ENCODE measurements around the gene AP3S2. TPM values are rescaled to one million over a fixed set of nuclear protein-coding genes. Genes with fewer than 3 reads are reported as not detected.
A peak's percentile ranks its signal among the peaks of the same experiment; 100 is the strongest.

The AP3S2 gene
- total and polyA plus RNA-seq, 2 of the 4 experiments (the other 2 are of a cell fraction): 12.6 to 34.1 TPM

- H3K79me1 ChIP-seq (ENCODE audit: low read depth in 1 of 2, low read length in 2 of 2): peaks cover 2 to 63% of the 10 kb centered on the region in 2 experiments; a peak in 3 of 4 replicates
- H3K27ac ChIP-seq (ENCODE audit: insufficient read depth, low read length): no peak overlapping the region
- no peak overlapping the region for H3K4me3 ChIP-seq (ENCODE audit: insufficient read depth, low read depth, low read length)
- WGBS, 2 experiments (ENCODE audit: extremely low coverage in 2 of 2, insufficient read length in 1 of 2): 80% methylated on average over 1 of the region's 8 CpGs; no CpG with 5 or more reads in 1 of the 2 experiments
- no peak overlapping the region for H2BK20ac ChIP-seq (ENCODE audit: low read depth, low read length)
- no peak overlapping the region for H3K56ac ChIP-seq (ENCODE audit: extremely low read depth, insufficient read depth, low read length)
- no peak overlapping the region for H4K91ac ChIP-seq (ENCODE audit: insufficient read depth, low read depth, low read length)
- H3K27me3 ChIP-seq (ENCODE audit: control insufficient read depth, insufficient read depth, low read length): no peaks in the 10 kb centered on the region
- ChIA-PET CTCF (no interaction called here), POLR2A (ENCODE audit: unreplicated experiment) (no interaction called here)
- no peak overlapping the region for H2BK120ac ChIP-seq (ENCODE audit: low read depth, low read length)
- intact Hi-C loops (cut with micrococcal nuclease): no loop called here
- peaks cover 3% of the 10 kb centered on the region for H3K9me3 ChIP-seq (ENCODE audit: control insufficient read depth, insufficient read depth, low read length)
- TF ChIP-seq CTCF (conservative IDR thresholded peaks at IDR 0.05; ENCODE audit: low read depth, low read length): no peak
- TF ChIP-seq USF2 (IDR thresholded peaks at IDR 0.05; ENCODE audit: low read depth, low read length): no peak
- no peak for TF ChIP-seq POLR2A (IDR thresholded peaks at IDR 0.05; ENCODE audit: low read depth, low read length)
- no peak for TF ChIP-seq RCOR1 (IDR thresholded peaks at IDR 0.05; ENCODE audit: insufficient replicate concordance, low read length)
- no peak for TF ChIP-seq FOS (IDR thresholded peaks at IDR 0.05; ENCODE audit: low read depth, low read length)
- no peak for TF ChIP-seq RAD21 (IDR thresholded peaks at IDR 0.05; ENCODE audit: low read length)
- TF ChIP-seq ELK1 (IDR thresholded peaks at IDR 0.05; ENCODE audit: borderline replicate concordance, low read depth, low read length): no peak
- in situ Hi-C loops (cut with MboI; ENCODE audit: low sequenced_read_pairs): no loop called here
- dilution Hi-C loops (cut with HindIII; ENCODE audit: low sequenced_read_pairs, unreplicated experiment): no loop called here
- H3K9ac ChIP-seq (ENCODE audit: low read depth, low read length): no peak overlapping the region
- H4K5ac ChIP-seq (ENCODE audit: low read depth, low read length): no peak overlapping the region
- H2AK9ac ChIP-seq (replicated peaks; ENCODE audit: low read depth, low read length, poor library complexity): peak overlapping the region; percentile 85
- peaks cover 21% of the 10 kb centered on the region for H3K4me1 ChIP-seq (ENCODE audit: control insufficient read depth, insufficient read depth, low read length)
- H2AFZ ChIP-seq (replicated peaks; ENCODE audit: low read length, poor library complexity): peak overlapping the region; percentile 32
- no peak overlapping the region for H2BK15ac ChIP-seq (ENCODE audit: low read depth, low read length)
- no peak overlapping the region for H3K14ac ChIP-seq (replicated peaks; ENCODE audit: low read depth, low read length)
- peaks cover 5% of the 10 kb centered on the region; the same call in 1 of the 2 replicates for H4K20me1 ChIP-seq (ENCODE audit: insufficient read depth, low read length)
- H3K4ac ChIP-seq (ENCODE audit: low read depth, low read length): no peak overlapping the region; the same call in 1 of the 2 replicates
- no peak overlapping the region for H3K18ac ChIP-seq (ENCODE audit: low read depth, low read length)
- DNase-seq: no peak
- H2BK5ac ChIP-seq (ENCODE audit: low read depth, low read length, poor library complexity, severe bottlenecking): no peak overlapping the region
- no TSS peak for BruUV-seq (replicated peaks)
- no peak overlapping the region for H3K23ac ChIP-seq (ENCODE audit: low read depth, low read length)
- ATAC-seq (ENCODE audit: low read depth): no peak
- H2AK5ac ChIP-seq (ENCODE audit: low read depth, low read length): peak overlapping the region; percentile 40; the same call in 1 of the 2 replicates
- no peaks in the 10 kb centered on the region for H3K36me3 ChIP-seq (ENCODE audit: control insufficient read depth, insufficient read depth, low read length)
- no peak overlapping the region; the same call in 1 of the 2 replicates for H3K4me2 ChIP-seq (ENCODE audit: low read depth, low read length)
- H4K8ac ChIP-seq (ENCODE audit: low read depth in 2 of 2, low read length in 2 of 2): no peak overlapping the region
- H3K9me1 ChIP-seq (ENCODE audit: insufficient read depth, low read length): peaks cover 31% of the 10 kb centered on the region
Measured at GRCh38 chr15:89812011-89812846, 81.6 kb downstream of the AP3S2 start.
